Prostate gland (tissue), 2 donors: Measurements from ENCODE around the gene FRMD4A. TPM values are rescaled to one million over a fixed set of nuclear protein-coding genes. Genes with fewer than 3 reads are reported as not detected.

Source experiments
- DNase-seq: peaks from one replicate; pipeline ENCODE4 v3.0.0-alpha.2; 2019; ENCODE audit warnings: low spot score
- H3K27ac ChIP-seq, 2 donors: fragments of 200-600 bp; sonication (generic); 2 replicates each; pipeline ENCODE4 v1.5.1; 2017 to 2019
- H3K27me3 ChIP-seq: fragments of 200-600 bp; sonication (generic); replicated peaks from 2 replicates; pipeline ENCODE4 v1.5.1; 2019; ENCODE audit not compliant: insufficient read depth
- H3K36me3 ChIP-seq, 2 donors: fragments of 200-600 bp; sonication (generic); 1 replicate in 1 of 2; 2 replicates in 1 of 2; pipeline versions ENCODE4 v1.5.1 to v1.8.1; 2017 to 2019
- H3K4me1 ChIP-seq: fragments of 200-600 bp; sonication (generic); replicated peaks from 2 replicates; pipeline ENCODE4 v1.5.1; 2019
- H3K4me3 ChIP-seq, 2 donors: fragments of 200-600 bp; sonication (generic); 2 replicates each; pipeline ENCODE4 v1.5.1; 2017 to 2019
- H3K9me3 ChIP-seq: fragments of 200-600 bp; sonication (generic); 2 replicates; pipeline ENCODE4 v1.5.1; 2017
- CTCF ChIP-seq, 4 experiments: fragments of 200-600 bp in 2 of 4; fragments of 450-650 bp in 2 of 4; sonication (generic) in 2 of 4; IDR thresholded peaks; 1 replicate in 3 of 4; 2 replicates in 1 of 4; pipeline ENCODE4 v1.5.1; 2016 to 2019; ENCODE audit warnings: antibody characterized with exemption in 4 of 4, mild to moderate bottlenecking in 2 of 4, moderate library complexity in 2 of 4
- POLR2A ChIP-seq: fragments of 450-650 bp; IDR thresholded peaks from one replicate; pipeline ENCODE4 v1.6.1; 2016; ENCODE audit warnings: antibody characterized with exemption, mild to moderate bottlenecking
- POLR2AphosphoS5 ChIP-seq: sonication (generic); formaldehyde crosslinking; IDR thresholded peaks from one replicate; pipeline ENCODE4 v1.6.1; 2017; ENCODE audit warnings: antibody characterized with exemption
- WGBS: methylation state at CpG from one replicate; pipeline ENCODE4 v1.1.5; 2018; 5-methylcytosine and 5-hydroxymethylcytosine counted together
- intact Hi-C: fragments of 100-400 bp; cut with DNase I; formaldehyde crosslinking; loops from one replicate; pipeline ENCODE4 v1.14.2; 2022
- total RNA-seq, 2 donors: library from RNA; depleted of rRNA; stranded (reverse); fragments of >200 nt; gene quantifications; one replicate each; pipeline ENCODE4 v1.1.0, GENCODE V29; 2016

Gene FRMD4A
- total RNA-seq, 2 donors from 2014 or later: 38.0 to 53.2 TPM

DNA sequence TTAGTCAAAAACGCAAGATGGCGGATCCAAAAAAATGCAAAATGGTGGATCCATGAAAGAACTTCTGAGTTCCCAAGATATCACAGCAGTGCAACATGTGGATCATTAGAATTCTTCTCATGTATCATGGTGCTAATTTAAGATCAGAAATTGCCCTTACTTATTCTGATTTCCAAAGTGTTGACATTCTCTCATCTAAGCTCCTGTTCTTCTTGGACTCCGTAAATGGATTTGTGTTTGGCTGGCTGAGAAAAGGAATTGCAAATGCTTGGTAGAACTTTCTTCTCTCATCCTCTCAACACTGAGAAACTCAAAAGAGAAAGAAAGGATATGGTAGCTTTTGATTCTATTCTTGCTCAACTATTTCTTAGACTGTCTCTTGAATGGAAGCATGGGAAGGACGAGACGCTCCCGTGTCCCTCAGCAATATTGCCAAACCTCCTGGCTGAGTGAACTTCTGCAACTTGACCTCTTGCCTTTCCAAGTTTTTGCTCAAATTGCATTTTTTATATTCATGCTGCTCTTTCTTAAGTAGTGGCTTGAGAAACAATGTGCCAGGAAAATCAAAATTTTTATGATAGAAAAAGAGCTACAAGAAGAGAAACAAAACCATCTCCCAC lies 44.7 kb downstream of the FRMD4A start:
- intact Hi-C loops: no loop called here
- WGBS: 76% methylated on average over 6 of the region's 6 CpGs
- H3K36me3 ChIP-seq: no peaks in the 10 kb centered on the region
- H3K4me1 ChIP-seq: no peaks in the 10 kb centered on the region
- no peak for DNase-seq
- no peak for TF ChIP-seq POLR2A
- no peak for TF ChIP-seq POLR2AphosphoS5
- TF ChIP-seq CTCF (IDR thresholded peaks at IDR 0.05): no peak
- H3K9me3 ChIP-seq: no peaks in the 10 kb centered on the region
- no peaks in the 10 kb centered on the region for H3K27me3 ChIP-seq
- no peak overlapping the region for H3K4me3 ChIP-seq
- no peak overlapping the region for H3K27ac ChIP-seq

GRCh38 chr10:14282276-14282675 lies 48.4 kb downstream of the FRMD4A start:
- 51% methylated on average over 4 of the region's 4 CpGs for WGBS
- DNase-seq: no peak
- intact Hi-C loops: no loop called here

GRCh38 chr10:14278533-14278932 lies 52.2 kb downstream of the FRMD4A start:
- Histone ChIP-seq H3K27me3 (no peaks in the 10 kb centered on the region), H3K36me3 (no peaks in the 10 kb centered on the region), H3K4me3 (no peak overlapping the region), H3K4me1 (no peaks in the 10 kb centered on the region), H3K27ac (no peak overlapping the region), H3K9me3 (no peaks in the 10 kb centered on the region)
- intact Hi-C loops: no loop called here
- TF ChIP-seq POLR2A (no peak), POLR2AphosphoS5 (no peak), CTCF (IDR thresholded peaks at IDR 0.05) (no peak)
- DNase-seq: no peak
- 66% methylated on average over 8 of the region's 8 CpGs for WGBS

More at GRCh38 chr10:14282276-14282675, 48.4 kb downstream of the FRMD4A start:
- H3K27me3 ChIP-seq: no peaks in the 10 kb centered on the region
- no peak overlapping the region for H3K4me3 ChIP-seq
- H3K36me3 ChIP-seq: no peaks in the 10 kb centered on the region
- no peaks in the 10 kb centered on the region for H3K4me1 ChIP-seq
- no peak overlapping the region for H3K27ac ChIP-seq
- TF ChIP-seq POLR2A (no peak), POLR2AphosphoS5 (no peak), CTCF (IDR thresholded peaks at IDR 0.05) (no peak)
- no peaks in the 10 kb centered on the region for H3K9me3 ChIP-seq

- TF ChIP-seq POLR2AphosphoS5: no peak
- intact Hi-C loops: no loop called here
- 64% methylated on average over 4 of the region's 4 CpGs for WGBS
- no peaks in the 10 kb centered on the region for H3K36me3 ChIP-seq
- no peak for DNase-seq
- H3K27ac ChIP-seq: no peak overlapping the region
- no peaks in the 10 kb centered on the region for H3K27me3 ChIP-seq
- no peak overlapping the region for H3K4me3 ChIP-seq
- no peaks in the 10 kb centered on the region for H3K4me1 ChIP-seq
- H3K9me3 ChIP-seq: no peaks in the 10 kb centered on the region
These were observed 54.5 kb downstream of the FRMD4A start for GRCh38 chr10:14276210-14276609.

GRCh38 chr10:14271621-14272020 lies 59.1 kb downstream of the FRMD4A start:
- Histone ChIP-seq H3K36me3 (no peaks in the 10 kb centered on the region), H3K9me3 (no peaks in the 10 kb centered on the region), H3K27me3 (no peaks in the 10 kb centered on the region), H3K27ac (no peak overlapping the region), H3K4me3 (no peak overlapping the region), H3K4me1 (no peaks in the 10 kb centered on the region)
- intact Hi-C loops: no loop called here
- TF ChIP-seq CTCF (IDR thresholded peaks at IDR 0.05) (no peak), POLR2A (no peak), POLR2AphosphoS5 (no peak)
- 96% methylated on average over 3 of the region's 3 CpGs for WGBS
- DNase-seq: no peak
